ENCODE results near the gene PMS1. TPM values are rescaled to one million over a fixed set of nuclear protein-coding genes. Genes with fewer than 3 reads are reported as not detected.
A peak's percentile ranks its signal among the peaks of the same experiment; 100 is the strongest.

Gene PMS1
- total and polyA plus RNA-seq, 9 of the 15 experiments (the other 6 are each of a cell fraction or from before 2014, with no cell fraction given): 14.5 to 29.8 (median 24.7) TPM

GRCh38 chr2:189783927-189784867 is at the start of gene PMS1, which contains the start of gene ORMDL1 (continued):
- TF ChIP-seq ELK3 (CRISPR knock-in tag; IDR thresholded peaks at IDR 0.05) (no peak), SNAPC5 (CRISPR knock-in tag; IDR thresholded peaks at IDR 0.05) (no peak), ZFX (CRISPR knock-in tag; IDR thresholded peaks at IDR 0.05) (peak; percentile 96), TOE1 (IDR thresholded peaks at IDR 0.05; ENCODE audit: borderline replicate concordance) (0 out of 2 replicates have a peak, but pooled peaks have one; percentile 32), TOE1 (CRISPR knock-in tag; IDR thresholded peaks at IDR 0.05; ENCODE audit: borderline replicate concordance, low read depth) (no peak), HCFC1 (IDR thresholded peaks at IDR 0.05; ENCODE audit: low read depth, low read length) (peak; percentile 14; the same call in 1 of the 2 replicates), SP1 (CRISPR knock-in tag; IDR thresholded peaks at IDR 0.05) (0 out of 2 replicates have a peak, but pooled peaks have one; percentile 40), ZNF592 (IDR thresholded peaks at IDR 0.05) (no peak), MNT (conservative IDR thresholded peaks at IDR 0.05) (peak; percentile 70 to 87), ID3 (CRISPR knock-in tag; IDR thresholded peaks at IDR 0.05) (no peak), ID3 (tag; IDR thresholded peaks at IDR 0.05) (no peak), RBBP5 (IDR thresholded peaks at IDR 0.05; ENCODE audit: borderline replicate concordance, insufficient read depth, low read length, poor library complexity, severe bottlenecking) (peak; percentile 72), MED1 (CRISPR knock-in tag; IDR thresholded peaks at IDR 0.05; ENCODE audit: borderline replicate concordance) (no peak), ZNF398 (CRISPR knock-in tag; IDR thresholded peaks at IDR 0.05) (no peak)
